ENCODE results near the gene ARHGEF17.

DNA sequence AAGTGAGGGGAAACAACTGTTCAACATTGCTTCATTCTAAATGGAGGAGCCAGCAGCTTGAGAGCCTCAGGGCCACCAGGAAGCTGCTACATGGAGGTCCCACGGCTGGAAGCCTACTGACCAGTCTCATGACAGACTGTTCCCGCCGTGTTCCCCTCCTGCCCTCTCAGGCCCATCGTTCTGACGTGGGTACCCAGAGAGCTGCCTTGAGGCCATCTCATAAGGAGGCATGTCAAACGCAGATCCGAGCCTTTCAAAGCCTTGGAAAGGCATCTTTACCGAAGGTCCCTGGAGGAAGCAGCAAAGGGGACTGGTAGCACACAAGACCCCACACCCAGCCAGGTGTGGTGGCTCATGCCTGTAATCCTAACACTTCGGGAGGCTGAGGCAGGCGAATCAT is 8.3 kb upstream of the ARHGEF17 start:
- TF ChIP-seq, protein P1, sequence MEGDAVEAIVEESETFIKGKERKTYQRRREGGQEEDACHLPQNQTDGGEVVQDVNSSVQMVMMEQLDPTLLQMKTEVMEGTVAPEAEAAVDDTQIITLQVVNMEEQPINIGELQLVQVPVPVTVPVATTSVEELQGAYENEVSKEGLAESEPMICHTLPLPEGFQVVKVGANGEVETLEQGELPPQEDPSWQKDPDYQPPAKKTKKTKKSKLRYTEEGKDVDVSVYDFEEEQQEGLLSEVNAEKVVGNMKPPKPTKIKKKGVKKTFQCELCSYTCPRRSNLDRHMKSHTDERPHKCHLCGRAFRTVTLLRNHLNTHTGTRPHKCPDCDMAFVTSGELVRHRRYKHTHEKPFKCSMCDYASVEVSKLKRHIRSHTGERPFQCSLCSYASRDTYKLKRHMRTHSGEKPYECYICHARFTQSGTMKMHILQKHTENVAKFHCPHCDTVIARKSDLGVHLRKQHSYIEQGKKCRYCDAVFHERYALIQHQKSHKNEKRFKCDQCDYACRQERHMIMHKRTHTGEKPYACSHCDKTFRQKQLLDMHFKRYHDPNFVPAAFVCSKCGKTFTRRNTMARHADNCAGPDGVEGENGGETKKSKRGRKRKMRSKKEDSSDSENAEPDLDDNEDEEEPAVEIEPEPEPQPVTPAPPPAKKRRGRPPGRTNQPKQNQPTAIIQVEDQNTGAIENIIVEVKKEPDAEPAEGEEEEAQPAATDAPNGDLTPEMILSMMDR (IDR thresholded peaks at IDR 0.05; ENCODE audit: low read depth, low read length, missing input control): no peak
- TF ChIP-seq EGR1 (IDR thresholded peaks at IDR 0.05; ENCODE audit: low read depth in 2 of 2): no peak
- no peak for TF ChIP-seq REST (IDR thresholded peaks at IDR 0.05)
- no peak for TF ChIP-seq TAF1 (conservative IDR thresholded peaks at IDR 0.05)
- no peak for TF ChIP-seq YY1 (IDR thresholded peaks at IDR 0.05)
- TF ChIP-seq RAD21 (IDR thresholded peaks at IDR 0.05): no peak
- no peak for TF ChIP-seq MAX (IDR thresholded peaks at IDR 0.05)

Data from liver (tissue), 3 donors.